ENCODE data around the gene PHF3.

PHF3 gene

GRCh38 chr6:63611560-63611959, 24.0 kb upstream of the PHF3 start:
- no peak overlapping the region for H3K27ac ChIP-seq (ENCODE audit: low read depth, low read length)
- no peak overlapping the region for H2AFZ ChIP-seq (ENCODE audit: low read depth, low read length, severe bottlenecking)
- no peaks in the 10 kb centered on the region for H4K20me1 ChIP-seq (ENCODE audit: low read depth, low read length)
- no peaks in the 10 kb centered on the region for H3K9me3 ChIP-seq (ENCODE audit: insufficient read depth, low read length)
- TF ChIP-seq CTCF (IDR thresholded peaks at IDR 0.05; ENCODE audit: insufficient read depth, low read length, poor library complexity, severe bottlenecking) (no peak), EZH2phosphoT487 (conservative IDR thresholded peaks at IDR 0.05; ENCODE audit: low read length) (no peak)
- H3K79me2 ChIP-seq (ENCODE audit: insufficient read depth, low read length), result no peaks in the 10 kb centered on the region
- no peaks in the 10 kb centered on the region for H3K27me3 ChIP-seq (ENCODE audit: low read length)
- H3K9me2 ChIP-seq (replicated peaks; ENCODE audit: insufficient read depth, low read length), result no peaks in the 10 kb centered on the region
- H3K36me3 ChIP-seq (ENCODE audit: low read length), result no peaks in the 10 kb centered on the region
- H3F3A ChIP-seq (ENCODE audit: insufficient read depth), result no peaks in the 10 kb centered on the region
- H3K4me2 ChIP-seq (ENCODE audit: low read depth, low read length, poor library complexity, severe bottlenecking), result no peak overlapping the region
- no peak overlapping the region for H3K9ac ChIP-seq (ENCODE audit: low read length)
- no peak overlapping the region for H3K4me3 ChIP-seq (ENCODE audit: insufficient read depth, low read length, poor library complexity, severe bottlenecking)

- Histone ChIP-seq H3K36me3 (ENCODE audit: low read length) (no peaks in the 10 kb centered on the region), H3K4me2 (ENCODE audit: low read depth, low read length, poor library complexity, severe bottlenecking) (no peak overlapping the region), H3K79me2 (ENCODE audit: insufficient read depth, low read length) (no peaks in the 10 kb centered on the region), H2AFZ (ENCODE audit: low read depth, low read length, severe bottlenecking) (no peak overlapping the region), H3F3A (ENCODE audit: insufficient read depth) (no peaks in the 10 kb centered on the region), H3K27ac (ENCODE audit: low read depth, low read length) (no peak overlapping the region), H3K9ac (ENCODE audit: low read length) (no peak overlapping the region), H3K27me3 (ENCODE audit: low read length) (no peaks in the 10 kb centered on the region), H3K4me3 (ENCODE audit: insufficient read depth, low read length, poor library complexity, severe bottlenecking) (no peak overlapping the region), H4K20me1 (ENCODE audit: low read depth, low read length) (no peaks in the 10 kb centered on the region), H3K9me2 (replicated peaks; ENCODE audit: insufficient read depth, low read length) (no peaks in the 10 kb centered on the region), H3K9me3 (ENCODE audit: insufficient read depth, low read length) (no peaks in the 10 kb centered on the region)
- no peak for TF ChIP-seq CTCF (IDR thresholded peaks at IDR 0.05; ENCODE audit: insufficient read depth, low read length, poor library complexity, severe bottlenecking)
Observed at GRCh38 chr6:63615590-63615989, 20.0 kb upstream of the PHF3 start.

- Histone ChIP-seq H4K20me1 (ENCODE audit: low read depth, low read length) (no peaks in the 10 kb centered on the region), H3K4me2 (ENCODE audit: low read depth, low read length, poor library complexity, severe bottlenecking) (no peak overlapping the region), H3K9ac (ENCODE audit: low read length) (no peak overlapping the region), H3K36me3 (ENCODE audit: low read length) (no peaks in the 10 kb centered on the region), H3K27me3 (ENCODE audit: low read length) (no peaks in the 10 kb centered on the region), H3K4me3 (ENCODE audit: insufficient read depth, low read length, poor library complexity, severe bottlenecking) (no peak overlapping the region), H3K27ac (ENCODE audit: low read depth, low read length) (no peak overlapping the region), H3K9me3 (ENCODE audit: insufficient read depth, low read length) (no peaks in the 10 kb centered on the region), H2AFZ (ENCODE audit: low read depth, low read length, severe bottlenecking) (no peak overlapping the region), H3K79me2 (ENCODE audit: insufficient read depth, low read length) (no peaks in the 10 kb centered on the region), H3F3A (ENCODE audit: insufficient read depth) (no peaks in the 10 kb centered on the region), H3K9me2 (replicated peaks; ENCODE audit: insufficient read depth, low read length) (no peaks in the 10 kb centered on the region)
- no peak for TF ChIP-seq CTCF (IDR thresholded peaks at IDR 0.05; ENCODE audit: insufficient read depth, low read length, poor library complexity, severe bottlenecking)
- TF ChIP-seq EZH2phosphoT487 (conservative IDR thresholded peaks at IDR 0.05; ENCODE audit: low read length), result no peak
Observed at GRCh38 chr6:63624091-63624490, 11.5 kb upstream of the PHF3 start.

- Histone ChIP-seq H3K9me2 (replicated peaks; ENCODE audit: insufficient read depth, low read length) (no peaks in the 10 kb centered on the region), H3K9me3 (ENCODE audit: insufficient read depth, low read length) (no peaks in the 10 kb centered on the region), H3F3A (ENCODE audit: insufficient read depth) (no peaks in the 10 kb centered on the region), H3K27ac (ENCODE audit: low read depth, low read length) (no peak overlapping the region), H3K9ac (ENCODE audit: low read length) (no peak overlapping the region), H4K20me1 (ENCODE audit: low read depth, low read length) (no peaks in the 10 kb centered on the region), H3K4me3 (ENCODE audit: insufficient read depth, low read length, poor library complexity, severe bottlenecking) (no peak overlapping the region), H3K79me2 (ENCODE audit: insufficient read depth, low read length) (no peaks in the 10 kb centered on the region), H2AFZ (ENCODE audit: low read depth, low read length, severe bottlenecking) (no peak overlapping the region), H3K36me3 (ENCODE audit: low read length) (no peaks in the 10 kb centered on the region), H3K27me3 (ENCODE audit: low read length) (no peaks in the 10 kb centered on the region), H3K4me2 (ENCODE audit: low read depth, low read length, poor library complexity, severe bottlenecking) (no peak overlapping the region)
- TF ChIP-seq EZH2phosphoT487 (conservative IDR thresholded peaks at IDR 0.05; ENCODE audit: low read length) (no peak), CTCF (IDR thresholded peaks at IDR 0.05; ENCODE audit: insufficient read depth, low read length, poor library complexity, severe bottlenecking) (no peak)
Observed at GRCh38 chr6:63630466-63630865, 5.1 kb upstream of the PHF3 start.
